ENCODE data around the gene SLC25A46. TPM values are rescaled to one million over a fixed set of nuclear protein-coding genes. Genes with fewer than 3 reads are reported as not detected.
"Not testable (repeated sequence)": the region's sequence is repeated elsewhere in the genome, so short reads cannot be mapped to it uniquely, and the experiment has no call there.

Gene SLC25A46
- total RNA-seq, 2 donors from 2014 or later, result 35.4 to 52.7 TPM

GRCh38 chr5:110769000-110769681 lies 30.3 kb downstream of the SLC25A46 start:
- TF ChIP-seq CTCF (IDR thresholded peaks at IDR 0.05), result no peak
- Histone ChIP-seq H3K36me3 (no peaks in the 10 kb centered on the region), H3K27ac (no peak overlapping the region), H3K27me3 (no peaks in the 10 kb centered on the region), H3K9me3 (no peaks in the 10 kb centered on the region), H3K4me1 (no peaks in the 10 kb centered on the region), H3K4me3 (no peak overlapping the region)
- DNase-seq (ENCODE audit: low spot score), result no peak

DNA sequence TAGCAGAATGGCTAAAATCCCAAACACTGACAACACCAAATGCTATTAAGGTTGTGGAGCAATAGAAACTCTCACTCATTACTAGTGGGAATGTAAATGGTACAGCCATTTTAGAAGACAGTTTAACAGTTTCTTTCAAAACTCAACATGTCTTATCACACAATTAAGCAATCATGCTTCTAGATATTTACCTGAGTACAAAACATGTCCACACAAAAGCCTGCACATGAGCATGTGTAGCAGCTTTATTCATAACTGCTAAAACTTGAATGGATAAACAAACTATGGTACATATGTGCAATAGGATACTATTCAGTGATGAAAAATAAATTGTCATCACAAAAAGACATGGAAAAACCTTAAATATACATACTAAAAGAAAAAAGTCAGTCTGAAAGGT lies 31.5 kb downstream of the SLC25A46 start:
- no peaks in the 10 kb centered on the region for H3K4me1 ChIP-seq
- DNase-seq (ENCODE audit: low spot score), result no peak
- no peak overlapping the region for H3K27ac ChIP-seq
- no peaks in the 10 kb centered on the region for H3K27me3 ChIP-seq
- TF ChIP-seq CTCF (IDR thresholded peaks at IDR 0.05), result no peak
- no peaks in the 10 kb centered on the region for H3K9me3 ChIP-seq
- no peak overlapping the region for H3K4me3 ChIP-seq
- H3K36me3 ChIP-seq, result no peaks in the 10 kb centered on the region

- Histone ChIP-seq H3K27ac (no peak overlapping the region), H3K36me3 (no peaks in the 10 kb centered on the region), H3K9me3 (no peaks in the 10 kb centered on the region), H3K4me1 (no peaks in the 10 kb centered on the region), H3K4me3 (no peak overlapping the region), H3K27me3 (no peaks in the 10 kb centered on the region)
- TF ChIP-seq CTCF (IDR thresholded peaks at IDR 0.05), result no peak
- no peak for DNase-seq (ENCODE audit: low spot score)
Measured at GRCh38 chr5:110784901-110785300, 46.1 kb downstream of the SLC25A46 start.

DNA sequence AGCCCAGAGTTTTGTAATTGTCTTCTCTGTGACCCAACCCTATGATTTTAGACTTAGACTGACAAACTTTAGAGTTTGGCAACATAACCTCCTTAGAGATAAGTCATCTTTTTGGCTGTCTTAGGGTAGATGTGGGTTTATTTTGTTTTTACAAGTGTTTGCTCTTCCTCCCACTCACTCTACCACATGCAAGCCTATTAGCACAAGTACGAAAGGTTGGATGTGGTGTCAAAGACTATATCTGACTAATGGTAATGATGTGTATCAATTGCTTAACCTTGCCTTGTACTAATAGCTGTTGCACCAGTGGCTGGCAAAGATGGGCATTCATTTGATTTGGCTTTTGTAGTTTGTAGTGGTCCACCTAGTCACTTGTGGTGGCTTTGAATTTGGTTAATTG lies 46.5 kb downstream of the SLC25A46 start:
- no peaks in the 10 kb centered on the region for H3K36me3 ChIP-seq
- no peak overlapping the region for H3K4me3 ChIP-seq
- no peak overlapping the region for H3K27ac ChIP-seq
- no peak for DNase-seq (ENCODE audit: low spot score)
- H3K9me3 ChIP-seq, result no peaks in the 10 kb centered on the region
- no peak for TF ChIP-seq CTCF (IDR thresholded peaks at IDR 0.05)
- H3K4me1 ChIP-seq, result no peaks in the 10 kb centered on the region
- H3K27me3 ChIP-seq, result no peaks in the 10 kb centered on the region

- H3K4me1 ChIP-seq; DNase-seq (ENCODE audit: low spot score); H3K36me3 ChIP-seq; H3K4me3 ChIP-seq; H3K9me3 ChIP-seq; H3K27ac ChIP-seq; H3K27me3 ChIP-seq: not testable (repeated sequence)
Measured at GRCh38 chr5:110788006-110788405, 49.2 kb downstream of the SLC25A46 start.

GRCh38 chr5:110790673-110791072 lies 51.9 kb downstream of the SLC25A46 start:
- TF ChIP-seq CTCF (IDR thresholded peaks at IDR 0.05), result peak in 1 of 2 donors; percentile 35

More at GRCh38 chr5:110790673-110791072, 51.9 kb downstream of the SLC25A46 start:
- Histone ChIP-seq H3K36me3 (no peaks in the 10 kb centered on the region), H3K4me3 (no peak overlapping the region), H3K27ac (no peak overlapping the region), H3K9me3 (no peaks in the 10 kb centered on the region), H3K27me3 (no peaks in the 10 kb centered on the region), H3K4me1 (no peaks in the 10 kb centered on the region)
- no peak for DNase-seq (ENCODE audit: low spot score)
